Right ventricle myocardium superior (tissue), 1 donor: ENCODE results near the gene LRP2. TPM values are rescaled to one million over a fixed set of nuclear protein-coding genes. Genes with fewer than 3 reads are reported as not detected.

Experiments used
- ATAC-seq: fragments of 200-7000 bp; cut with Tn5 transposase; one replicate; pipeline ENCODE4 v1.9.1; 2020; ENCODE audit warnings: mild to moderate bottlenecking; ENCODE audit not compliant: poor library complexity
- DNase-seq: peaks from one replicate; pipeline ENCODE4 v3.0.0-alpha.2; 2020
- intact Hi-C: fragments of 100-400 bp; cut with DNase I; formaldehyde crosslinking; loops from one replicate; pipeline ENCODE4 v1.11.2; 2022
- total RNA-seq: library from RNA; stranded (reverse); fragmentation: NEBNext Ultra II Directional; extraction: Animal tissue kit (Norgen Biotek cat#: 25700); gene quantifications from one replicate; pipeline ENCODE4 v1.2.1, GENCODE V29; 2021
- donor health status: DM: no; HTN: yes; CAD: no; lungs with severe emphysema.

Gene LRP2
- total RNA-seq, 1 donor from 2014 or later: not detected

GRCh38 chr2:169087757-169088379 lies 274.5 kb downstream of the LRP2 start:
- intact Hi-C loops: no loop called here
- ATAC-seq (no peak), DNase-seq (no peak)

GRCh38 chr2:169086893-169087467 lies 275.4 kb downstream of the LRP2 start:
- intact Hi-C loops: no loop called here
- ATAC-seq: no peak
- DNase-seq: no peak

GRCh38 chr2:169082995-169083394 lies 279.3 kb downstream of the LRP2 start:
- no peak for ATAC-seq
- no peak for DNase-seq
- intact Hi-C loops: no loop called here

- intact Hi-C loops: no loop called here
- no peak for ATAC-seq
- DNase-seq: no peak
Measured at GRCh38 chr2:169081551-169081950, 280.8 kb downstream of the LRP2 start.

- DNase-seq (no peak), ATAC-seq (no peak)
- intact Hi-C loops: no loop called here
Measured at GRCh38 chr2:169080250-169081069, 281.9 kb downstream of the LRP2 start.

- ATAC-seq (peak; percentile 85), DNase-seq (no peak)
- intact Hi-C loops: no loop called here
Measured at GRCh38 chr2:169077674-169078240, 284.6 kb downstream of the LRP2 start.

Other genes with a start within 250 kb of the LRP2 start
- 7.4 TPM for gene BBS5, start 117.0 kb upstream of the LRP2 start, total RNA-seq
- gene KLHL41, start 147.2 kb upstream of the LRP2 start, total RNA-seq: 139 TPM
- 111 TPM for gene FASTKD1, start 211.3 kb upstream of the LRP2 start, total RNA-seq
- gene PPIG, start 221.8 kb upstream of the LRP2 start, total RNA-seq: 35.5 TPM